MCF 10A (cell line): ENCODE data around the gene CETN3. TPM values are rescaled to one million over a fixed set of nuclear protein-coding genes. Genes with fewer than 3 reads are reported as not detected.

ENCODE experiments used
- BruUV-seq: library from RNA; stranded (reverse); fragments of 400-500 nt; replicated peaks from 2 replicates; lab custom pipeline; 2021; lab: Mats Ljungman, UMichigan
- CTCF ChIA-PET: fragments of 300-600 bp; sonication (Branson Sonifier 250); formaldehyde crosslinking; extraction: SDS; loops from one replicate; lab custom pipeline; 2021; ENCODE audit warnings: antibody characterized with exemption, inconsistent platforms; lab: Yijun Ruan, JAX
- POLR2A ChIA-PET: fragments of 300-600, 350-650 bp; sonication (Branson Sonifier 250); formaldehyde crosslinking; extraction: SDS; loops from one replicate; lab custom pipeline; 2020; ENCODE audit warnings: antibody characterized with exemption, inconsistent platforms; lab: Yijun Ruan, JAX
- DNase-seq: peaks from one replicate; pipeline ENCODE4 v3.0.0-alpha.2; 2018; ENCODE audit not compliant: unreplicated experiment
- H3K27ac Mint-ChIP-seq: one replicate; pipeline ENCODE4 v1.8.0; 2022; ENCODE audit warnings: mild to moderate bottlenecking, low read depth, mixed read lengths; ENCODE audit not compliant: unreplicated experiment
- H3K27me3 Mint-ChIP-seq: one replicate; pipeline ENCODE4 v1.8.0; 2022; ENCODE audit warnings: mixed read lengths; ENCODE audit not compliant: insufficient read depth, unreplicated experiment
- H3K36me3 Mint-ChIP-seq: one replicate; pipeline ENCODE4 v1.8.0; 2022; ENCODE audit warnings: mild to moderate bottlenecking, moderate library complexity, mixed read lengths; ENCODE audit not compliant: insufficient read depth, unreplicated experiment
- H3K4me1 Mint-ChIP-seq: one replicate; pipeline ENCODE4 v1.8.0; 2022; ENCODE audit warnings: mixed read lengths; ENCODE audit not compliant: insufficient read depth, unreplicated experiment
- H3K4me3 Mint-ChIP-seq: one replicate; pipeline ENCODE4 v1.8.0; 2022; ENCODE audit warnings: mild to moderate bottlenecking, moderate library complexity, mixed read lengths; ENCODE audit not compliant: unreplicated experiment
- H3K9me3 Mint-ChIP-seq: one replicate; pipeline ENCODE4 v1.8.0; 2022; ENCODE audit warnings: mixed read lengths; ENCODE audit not compliant: unreplicated experiment
- intact Hi-C: fragments of 100-400 bp; cut with micrococcal nuclease; formaldehyde crosslinking; loops from 2 replicates; pipeline ENCODE4 v1.14.1; 2022
- total RNA-seq: library from RNA; stranded (reverse); gene quantifications from 2 replicates; pipeline ENCODE4 v1.2.3, GENCODE V29; 2022
- TF ChIP-seq, protein P1 (sequence below): fragments of 200-600 bp; IDR thresholded peaks from one replicate; pipeline ENCODE4 v1.8.0; 2022; ENCODE audit warnings: antibody characterized with exemption, mild to moderate bottlenecking; ENCODE audit not compliant: unreplicated experiment

Gene CETN3
- total RNA-seq, 1 experiment from 2014 or later = 24.8 TPM

DNA sequence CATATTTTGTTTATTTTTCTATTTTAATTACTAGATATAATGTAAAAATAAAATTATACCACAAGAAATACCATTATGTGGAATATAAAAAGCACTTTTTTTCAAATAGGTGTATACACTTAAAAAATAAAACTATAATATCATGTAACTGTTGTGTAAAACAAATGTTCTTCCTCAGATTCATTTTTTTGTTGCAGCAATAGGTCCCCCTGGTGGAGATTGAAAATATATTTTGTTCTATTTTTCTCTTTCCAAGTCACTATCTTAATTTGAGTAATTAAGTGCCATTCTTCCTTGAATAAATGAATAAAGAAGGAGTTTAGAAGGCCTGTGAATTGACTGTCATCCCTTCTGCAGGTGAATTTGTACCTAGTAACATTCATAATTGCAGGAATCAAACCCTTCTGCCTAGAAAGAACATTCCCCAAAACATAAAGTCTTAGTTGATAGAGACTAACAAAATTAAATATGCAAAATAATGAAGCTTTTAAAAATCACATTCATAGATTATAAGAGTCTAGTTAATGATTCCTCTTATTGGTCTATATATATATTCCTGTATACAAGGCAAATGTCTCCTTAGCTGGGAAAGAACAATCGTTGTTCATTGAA, 23.4 kb downstream of the CETN3 start:
- intact Hi-C loops = loop anchor here (2.0 to 5.0 kb wide), 2 partner anchors 119 to 1659 kb away; no protein-coding TSS in a partner anchor
- no peaks in the 10 kb centered on the region for H3K4me1 Mint-ChIP-seq
- no peaks in the 10 kb centered on the region for H3K36me3 Mint-ChIP-seq
- H3K27ac Mint-ChIP-seq = no peak overlapping the region
- BruUV-seq = no TSS peak
- no peak overlapping the region for H3K4me3 Mint-ChIP-seq
- no peaks in the 10 kb centered on the region for H3K9me3 Mint-ChIP-seq
- ChIA-PET POLR2A (no interaction called here), CTCF (interaction anchor here (0.7 to 6.0 kb wide), 12 partner anchors 15 to 1679 kb away, joined by 3 to 76 read pairs (median 3); partner anchors contain the start of gene CETN3)
- H3K27me3 Mint-ChIP-seq = no peaks in the 10 kb centered on the region
- peak; percentile 32 for DNase-seq
- TF ChIP-seq, protein P1, sequence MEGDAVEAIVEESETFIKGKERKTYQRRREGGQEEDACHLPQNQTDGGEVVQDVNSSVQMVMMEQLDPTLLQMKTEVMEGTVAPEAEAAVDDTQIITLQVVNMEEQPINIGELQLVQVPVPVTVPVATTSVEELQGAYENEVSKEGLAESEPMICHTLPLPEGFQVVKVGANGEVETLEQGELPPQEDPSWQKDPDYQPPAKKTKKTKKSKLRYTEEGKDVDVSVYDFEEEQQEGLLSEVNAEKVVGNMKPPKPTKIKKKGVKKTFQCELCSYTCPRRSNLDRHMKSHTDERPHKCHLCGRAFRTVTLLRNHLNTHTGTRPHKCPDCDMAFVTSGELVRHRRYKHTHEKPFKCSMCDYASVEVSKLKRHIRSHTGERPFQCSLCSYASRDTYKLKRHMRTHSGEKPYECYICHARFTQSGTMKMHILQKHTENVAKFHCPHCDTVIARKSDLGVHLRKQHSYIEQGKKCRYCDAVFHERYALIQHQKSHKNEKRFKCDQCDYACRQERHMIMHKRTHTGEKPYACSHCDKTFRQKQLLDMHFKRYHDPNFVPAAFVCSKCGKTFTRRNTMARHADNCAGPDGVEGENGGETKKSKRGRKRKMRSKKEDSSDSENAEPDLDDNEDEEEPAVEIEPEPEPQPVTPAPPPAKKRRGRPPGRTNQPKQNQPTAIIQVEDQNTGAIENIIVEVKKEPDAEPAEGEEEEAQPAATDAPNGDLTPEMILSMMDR = peak; percentile 36

DNA sequence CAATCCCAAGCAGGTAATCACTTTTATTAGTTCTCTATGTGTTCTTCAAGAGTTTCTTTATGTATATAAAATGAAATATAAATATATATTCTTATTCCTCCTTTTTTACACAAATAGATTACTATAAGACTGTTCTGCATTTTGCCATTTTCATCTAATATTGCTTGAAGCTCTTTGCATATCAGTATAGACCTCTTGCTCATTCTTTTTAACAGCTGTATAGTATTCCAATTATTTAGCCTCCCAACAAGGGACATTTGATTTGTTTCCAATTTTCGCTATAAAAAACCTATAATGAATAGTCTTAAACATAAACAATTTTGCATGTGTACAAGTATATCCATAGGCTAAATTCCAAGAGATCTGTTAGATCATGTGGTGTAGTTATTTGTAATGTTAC, 25.2 kb downstream of the CETN3 start:
- H3K9me3 Mint-ChIP-seq = no peaks in the 10 kb centered on the region
- TF ChIP-seq, protein P1 = no peak
- POLR2A ChIA-PET = no interaction called here
- DNase-seq = no peak
- intact Hi-C loops = no loop called here
- BruUV-seq = no TSS peak
- H3K27ac Mint-ChIP-seq = no peak overlapping the region
- no peaks in the 10 kb centered on the region for H3K36me3 Mint-ChIP-seq
- no peaks in the 10 kb centered on the region for H3K4me1 Mint-ChIP-seq
- peaks cover 14% of the 10 kb centered on the region for H3K27me3 Mint-ChIP-seq
- CTCF ChIA-PET = interaction anchor here (0.6 to 0.7 kb wide), 2 partner anchors 119 to 1657 kb away, joined by 3 read pairs; no protein-coding TSS in a partner anchor
- H3K4me3 Mint-ChIP-seq = no peak overlapping the region

DNA sequence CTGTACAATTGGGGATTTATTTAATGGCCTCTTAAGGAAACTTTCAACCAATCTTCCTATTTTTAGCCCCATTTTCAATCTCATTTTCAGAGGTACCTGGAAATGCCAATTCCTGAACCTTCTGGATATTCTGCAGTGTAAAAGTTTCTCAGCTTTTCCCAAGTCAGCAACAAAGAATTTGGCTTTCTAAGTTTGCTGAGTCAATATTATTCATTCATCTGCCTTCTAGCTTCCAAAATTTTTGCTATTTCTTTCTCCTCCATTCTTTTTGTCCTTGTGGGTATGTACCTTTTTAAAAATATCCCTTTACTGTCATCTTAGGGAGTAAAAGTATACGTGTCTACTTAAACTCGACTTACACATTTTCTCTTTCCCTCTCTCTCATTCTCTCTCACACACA, 25.7 kb downstream of the CETN3 start:
- no peak for DNase-seq
- Mint-ChIP-seq H3K4me3 (no peak overlapping the region), H3K9me3 (no peaks in the 10 kb centered on the region), H3K4me1 (no peaks in the 10 kb centered on the region), H3K27me3 (peaks cover 14% of the 10 kb centered on the region), H3K36me3 (no peaks in the 10 kb centered on the region), H3K27ac (no peak overlapping the region)
- BruUV-seq = no TSS peak
- ChIA-PET CTCF (interaction anchor here (0.6 to 2.9 kb wide), 3 partner anchors 400 to 1656 kb away, joined by 3 to 24 read pairs (median 3); no protein-coding TSS in a partner anchor), POLR2A (no interaction called here)
- TF ChIP-seq, protein P1 = no peak
- intact Hi-C loops = no loop called here

DNA sequence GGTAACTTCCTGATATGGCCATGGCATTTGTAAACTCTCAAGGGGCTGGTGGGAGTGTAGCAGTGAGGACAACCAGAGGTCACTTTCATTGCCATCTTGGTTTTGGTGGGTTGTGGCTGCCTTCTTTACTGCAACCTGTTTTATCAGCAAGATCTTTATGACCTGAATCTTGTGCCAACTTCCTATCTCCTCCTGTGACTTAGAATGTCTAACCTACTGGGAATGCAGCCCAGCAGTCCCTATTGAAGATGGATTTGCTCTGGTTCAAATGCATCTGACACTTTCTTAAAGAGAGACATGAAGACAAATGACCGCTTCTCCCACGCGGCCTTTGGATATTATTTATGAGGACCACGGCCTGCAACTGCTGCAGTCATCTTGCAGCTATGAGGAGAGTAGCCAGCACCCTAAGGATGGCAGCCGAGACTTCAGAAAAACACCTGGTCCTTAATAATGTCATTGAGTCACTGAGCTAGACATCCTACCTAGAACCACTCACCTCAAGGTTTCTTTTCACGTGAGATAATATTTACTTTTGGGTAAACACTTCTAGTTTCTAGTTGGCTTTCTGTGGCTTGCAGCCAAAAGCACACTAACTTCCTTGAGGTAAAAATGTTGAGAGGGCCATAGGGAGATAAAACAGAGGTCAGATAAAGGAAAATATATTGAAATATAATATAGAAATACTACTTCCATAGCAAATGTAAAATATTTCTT, 28.2 kb downstream of the CETN3 start:
- Mint-ChIP-seq H3K27ac (no peak overlapping the region), H3K9me3 (no peaks in the 10 kb centered on the region), H3K4me3 (no peak overlapping the region), H3K36me3 (no peaks in the 10 kb centered on the region), H3K4me1 (no peaks in the 10 kb centered on the region), H3K27me3 (peaks cover 16% of the 10 kb centered on the region)
- ChIA-PET POLR2A (no interaction called here), CTCF (interaction anchor here (2.9 kb wide), 1 partner anchor 1652 kb away, joined by 24 read pairs; no protein-coding TSS in a partner anchor)
- TF ChIP-seq, protein P1 = no peak
- BruUV-seq = no TSS peak
- intact Hi-C loops = no loop called here
- DNase-seq = no peak
